HepG2 (cell line): Measurements from ENCODE around the gene PSPH. TPM values are rescaled to one million over a fixed set of nuclear protein-coding genes. Genes with fewer than 3 reads are reported as not detected.

Experiments used
- ARNT ChIP-seq: fragments of 450-650 bp; IDR thresholded peaks from 2 replicates; pipeline ENCODE4 v1.6.1; 2017
- BRD4 ChIP-seq: sonication (generic); formaldehyde crosslinking; IDR thresholded peaks from 2 replicates; pipeline ENCODE4 v1.4.0; 2020; ENCODE audit warnings: missing genetic modification reagents
- CEBPG ChIP-seq: IDR thresholded peaks from 2 replicates; pipeline ENCODE4 v1.6.1; 2016
- ELF4 ChIP-seq: sonication (generic); formaldehyde crosslinking; IDR thresholded peaks from 2 replicates; pipeline ENCODE4 v1.5.0; 2020; ENCODE audit warnings: missing genetic modification reagents, mild to moderate bottlenecking, moderate library complexity, borderline replicate concordance
- FOXC1 ChIP-seq: sonication (generic); formaldehyde crosslinking; IDR thresholded peaks from 2 replicates; pipeline ENCODE4 v1.8.0; 2022; ENCODE audit warnings: mild to moderate bottlenecking, missing genetic modification reagents, borderline replicate concordance
- HNRNPK ChIP-seq: fragments of 200-400 bp; formaldehyde crosslinking; IDR thresholded peaks from 2 replicates; pipeline ENCODE4 v1.6.1; 2018; ENCODE audit warnings: low read length, low read depth, moderate library complexity, mild to moderate bottlenecking; ENCODE audit not compliant: poor library complexity, severe bottlenecking
- KMT2B ChIP-seq: IDR thresholded peaks from 2 replicates; pipeline ENCODE4 v1.6.1; 2016; ENCODE audit warnings: missing genetic modification reagents, missing compliant biosample characterization
- MAFK ChIP-seq, 2 experiments: IDR thresholded peaks in 1 of 2; conservative IDR thresholded peaks in 1 of 2; 2 replicates each; pipeline ENCODE4 v1.6.1; 2011; ENCODE audit warnings: improper control_type of control experiment in 2 of 2, low read length in 2 of 2
- MIXL1 ChIP-seq: IDR thresholded peaks from 2 replicates; pipeline ENCODE4 v1.6.1; 2016
- SMARCC2 ChIP-seq: fragments of 450-650 bp; IDR thresholded peaks from 2 replicates; pipeline ENCODE4 v1.6.1; 2017; ENCODE audit warnings: antibody characterized with exemption, mild to moderate bottlenecking
- SRSF1 ChIP-seq: fragments of 200-400 bp; formaldehyde crosslinking; optimal IDR thresholded peaks from 2 replicates; pipeline ENCODE3; 2017; ENCODE audit warnings: mild to moderate bottlenecking, low read depth, low read length, moderate library complexity
- TGIF2 ChIP-seq: IDR thresholded peaks from 2 replicates; pipeline ENCODE4 v1.6.1; 2016; ENCODE audit warnings: control low read depth, missing compliant biosample characterization
- ZMYM3 ChIP-seq: sonication (generic); formaldehyde crosslinking; IDR thresholded peaks from 2 replicates; pipeline ENCODE4 v1.5.1; 2020; ENCODE audit warnings: mild to moderate bottlenecking, missing genetic modification reagents
- ZNF12 ChIP-seq: sonication (generic); formaldehyde crosslinking; IDR thresholded peaks from 2 replicates; pipeline ENCODE4 v1.5.0; 2020; ENCODE audit warnings: missing genetic modification reagents
- ZNF180 ChIP-seq: sonication (generic); formaldehyde crosslinking; IDR thresholded peaks from 2 replicates; pipeline ENCODE4 v1.4.0; 2020; ENCODE audit warnings: low read depth, missing genetic modification reagents, borderline replicate concordance
- ZNF562 ChIP-seq: sonication (generic); formaldehyde crosslinking; IDR thresholded peaks from 2 replicates; pipeline ENCODE4 v1.8.0; 2022; ENCODE audit warnings: missing genetic modification reagents, borderline replicate concordance
- ZNF569 ChIP-seq: sonication (generic); formaldehyde crosslinking; IDR thresholded peaks from 2 replicates; pipeline ENCODE4 v1.5.0; 2020; ENCODE audit warnings: mild to moderate bottlenecking, missing genetic modification reagents, moderate library complexity, borderline replicate concordance
- ZNF660 ChIP-seq: sonication (generic); formaldehyde crosslinking; IDR thresholded peaks from 2 replicates; pipeline ENCODE4 v1.5.1; 2020; ENCODE audit warnings: mild to moderate bottlenecking, low read depth, missing genetic modification reagents, borderline replicate concordance
- ZNF777 ChIP-seq: sonication (generic); formaldehyde crosslinking; IDR thresholded peaks from 2 replicates; pipeline ENCODE4 v1.4.0; 2020; ENCODE audit warnings: missing genetic modification reagents
- ZNF878 ChIP-seq: sonication (generic); formaldehyde crosslinking; IDR thresholded peaks from 2 replicates; pipeline ENCODE4 v1.8.1; 2023; ENCODE audit warnings: mild to moderate bottlenecking, missing genetic modification reagents, moderate library complexity
- ZNF879 ChIP-seq: sonication (generic); formaldehyde crosslinking; IDR thresholded peaks from 2 replicates; pipeline ENCODE4 v1.8.1; 2023; ENCODE audit warnings: missing genetic modification reagents
- polyA plus RNA-seq, 8 experiments: library from polyadenylated mRNA; depleted of rRNA in 3 of 8; stranded (reverse) in 7 of 8; unstranded in 1 of 8; fragments of >200 nt; fragmentation: Illumina TruSeq in 4 of 8; extraction: Trizol in 4 of 8; gene quantifications; 2 replicates each; pipeline versions ENCODE4 v1.2.1 to v1.2.3, GENCODE V29; 2011 to 2016; ENCODE audit warnings: low read depth in 4 of 8, missing spikeins in 1 of 8, mixed read lengths in 1 of 8; ENCODE audit not compliant: insufficient read depth in 1 of 8
- total RNA-seq, 5 experiments: library from RNA; depleted of rRNA; stranded (reverse); fragments of >200 nt; fragmentation: Illumina TruSeq; extraction: Trizol; gene quantifications; 2 replicates each; pipeline ENCODE4 v1.2.3, GENCODE V29; 2016; ENCODE audit warnings: low read depth in 1 of 5
- TF ChIP-seq, protein P1 (sequence below): sonication (generic); formaldehyde crosslinking; IDR thresholded peaks from 2 replicates; pipeline ENCODE4 v1.4.0; 2020; ENCODE audit warnings: missing genetic modification reagents, borderline replicate concordance
- TF ChIP-seq, protein P2 (sequence below): sonication (generic); formaldehyde crosslinking; IDR thresholded peaks from 2 replicates; pipeline ENCODE4 v1.9.0; 2021; ENCODE audit warnings: missing genetic modification reagents, borderline replicate concordance
- TF ChIP-seq, protein P3 (sequence below): sonication (generic); formaldehyde crosslinking; IDR thresholded peaks from 2 replicates; pipeline ENCODE4 v1.8.0; 2022; ENCODE audit warnings: missing genetic modification reagents, mild to moderate bottlenecking, borderline replicate concordance
- TF ChIP-seq, protein P4 (sequence below): sonication (generic); formaldehyde crosslinking; IDR thresholded peaks from 2 replicates; pipeline ENCODE4 v1.4.0; 2020; ENCODE audit warnings: missing genetic modification reagents

Gene PSPH
- total and polyA plus RNA-seq, 2 of the 13 experiments (the other 11 are each of a cell fraction or from before 2014, with no cell fraction given), result 85.5 to 124 TPM

DNA sequence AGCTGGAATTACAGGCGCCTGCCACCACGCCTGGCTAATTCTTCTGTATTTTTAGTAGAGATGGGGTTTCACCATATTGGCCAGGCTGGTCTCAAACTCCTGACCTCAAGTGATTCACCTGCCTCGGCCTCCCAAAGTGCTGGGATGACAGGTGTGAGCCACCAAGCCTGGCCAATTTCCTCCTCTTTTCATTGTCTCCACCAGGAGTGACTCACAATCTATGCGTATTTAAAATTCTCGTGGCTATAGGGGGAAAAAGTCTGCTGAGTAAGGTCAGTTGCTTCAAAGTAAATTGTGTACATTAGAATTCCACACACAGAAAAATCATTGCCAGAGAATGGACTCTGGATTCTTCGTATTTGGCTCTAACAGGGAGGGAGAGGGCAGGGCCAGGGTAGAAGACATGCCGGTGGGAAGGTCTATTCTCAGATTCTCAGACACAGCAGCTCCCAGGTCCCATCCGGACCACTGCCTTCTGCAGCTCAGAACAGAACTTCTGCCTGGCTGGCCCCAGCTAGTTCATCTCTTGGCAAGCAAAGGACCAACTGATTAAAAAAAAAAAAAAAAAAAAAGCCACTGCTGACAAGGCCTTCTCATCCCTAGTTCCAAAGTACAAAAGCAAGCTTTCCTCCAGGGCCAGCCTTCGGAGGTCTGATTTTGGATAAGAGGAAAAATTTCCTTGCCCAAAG, 22.2 kb downstream of the PSPH start (continued):
- TF ChIP-seq ZNF777 (CRISPR knock-in tag) (no peak), TGIF2 (CRISPR knock-in tag) (no peak), CEBPG (CRISPR knock-in tag) (peak; percentile 39), ZNF12 (CRISPR knock-in tag) (no peak), HNRNPK (no peak), ZNF878 (CRISPR knock-in tag) (0 out of 2 replicates have a peak, but pooled peaks have one; percentile 31), ARNT (no peak), SMARCC2 (no peak), MIXL1 (peak; percentile 46; the same call in 1 of the 2 replicates), ELF4 (CRISPR knock-in tag) (no peak), FOXC1 (CRISPR knock-in tag) (no peak), ZNF660 (CRISPR knock-in tag) (no peak), SRSF1 (no peak), ZNF180 (CRISPR knock-in tag) (no peak), KMT2B (CRISPR knock-in tag) (peak; percentile 39; the same call in 1 of the 2 replicates), ZNF569 (CRISPR knock-in tag) (no peak), ZNF562 (CRISPR knock-in tag) (no peak), MAFK (conservative IDR thresholded peaks at IDR 0.05 in 1 of 2, IDR thresholded peaks at IDR 0.05 in 1 of 2; ENCODE audit: low read length in 2 of 2) (peak; percentile 82 to 83), BRD4 (CRISPR knock-in tag) (no peak), ZNF879 (no peak), ZMYM3 (CRISPR knock-in tag) (peak; percentile 78)
- TF ChIP-seq, protein P1, sequence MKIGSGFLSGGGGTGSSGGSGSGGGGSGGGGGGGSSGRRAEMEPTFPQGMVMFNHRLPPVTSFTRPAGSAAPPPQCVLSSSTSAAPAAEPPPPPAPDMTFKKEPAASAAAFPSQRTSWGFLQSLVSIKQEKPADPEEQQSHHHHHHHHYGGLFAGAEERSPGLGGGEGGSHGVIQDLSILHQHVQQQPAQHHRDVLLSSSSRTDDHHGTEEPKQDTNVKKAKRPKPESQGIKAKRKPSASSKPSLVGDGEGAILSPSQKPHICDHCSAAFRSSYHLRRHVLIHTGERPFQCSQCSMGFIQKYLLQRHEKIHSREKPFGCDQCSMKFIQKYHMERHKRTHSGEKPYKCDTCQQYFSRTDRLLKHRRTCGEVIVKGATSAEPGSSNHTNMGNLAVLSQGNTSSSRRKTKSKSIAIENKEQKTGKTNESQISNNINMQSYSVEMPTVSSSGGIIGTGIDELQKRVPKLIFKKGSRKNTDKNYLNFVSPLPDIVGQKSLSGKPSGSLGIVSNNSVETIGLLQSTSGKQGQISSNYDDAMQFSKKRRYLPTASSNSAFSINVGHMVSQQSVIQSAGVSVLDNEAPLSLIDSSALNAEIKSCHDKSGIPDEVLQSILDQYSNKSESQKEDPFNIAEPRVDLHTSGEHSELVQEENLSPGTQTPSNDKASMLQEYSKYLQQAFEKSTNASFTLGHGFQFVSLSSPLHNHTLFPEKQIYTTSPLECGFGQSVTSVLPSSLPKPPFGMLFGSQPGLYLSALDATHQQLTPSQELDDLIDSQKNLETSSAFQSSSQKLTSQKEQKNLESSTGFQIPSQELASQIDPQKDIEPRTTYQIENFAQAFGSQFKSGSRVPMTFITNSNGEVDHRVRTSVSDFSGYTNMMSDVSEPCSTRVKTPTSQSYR (CRISPR knock-in tag), result no peak
- TF ChIP-seq, protein P2, sequence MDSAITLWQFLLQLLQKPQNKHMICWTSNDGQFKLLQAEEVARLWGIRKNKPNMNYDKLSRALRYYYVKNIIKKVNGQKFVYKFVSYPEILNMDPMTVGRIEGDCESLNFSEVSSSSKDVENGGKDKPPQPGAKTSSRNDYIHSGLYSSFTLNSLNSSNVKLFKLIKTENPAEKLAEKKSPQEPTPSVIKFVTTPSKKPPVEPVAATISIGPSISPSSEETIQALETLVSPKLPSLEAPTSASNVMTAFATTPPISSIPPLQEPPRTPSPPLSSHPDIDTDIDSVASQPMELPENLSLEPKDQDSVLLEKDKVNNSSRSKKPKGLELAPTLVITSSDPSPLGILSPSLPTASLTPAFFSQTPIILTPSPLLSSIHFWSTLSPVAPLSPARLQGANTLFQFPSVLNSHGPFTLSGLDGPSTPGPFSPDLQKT, result no peak
- TF ChIP-seq, protein P3, sequence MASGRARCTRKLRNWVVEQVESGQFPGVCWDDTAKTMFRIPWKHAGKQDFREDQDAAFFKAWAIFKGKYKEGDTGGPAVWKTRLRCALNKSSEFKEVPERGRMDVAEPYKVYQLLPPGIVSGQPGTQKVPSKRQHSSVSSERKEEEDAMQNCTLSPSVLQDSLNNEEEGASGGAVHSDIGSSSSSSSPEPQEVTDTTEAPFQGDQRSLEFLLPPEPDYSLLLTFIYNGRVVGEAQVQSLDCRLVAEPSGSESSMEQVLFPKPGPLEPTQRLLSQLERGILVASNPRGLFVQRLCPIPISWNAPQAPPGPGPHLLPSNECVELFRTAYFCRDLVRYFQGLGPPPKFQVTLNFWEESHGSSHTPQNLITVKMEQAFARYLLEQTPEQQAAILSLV (CRISPR knock-in tag), result no peak
- TF ChIP-seq, protein P4, sequence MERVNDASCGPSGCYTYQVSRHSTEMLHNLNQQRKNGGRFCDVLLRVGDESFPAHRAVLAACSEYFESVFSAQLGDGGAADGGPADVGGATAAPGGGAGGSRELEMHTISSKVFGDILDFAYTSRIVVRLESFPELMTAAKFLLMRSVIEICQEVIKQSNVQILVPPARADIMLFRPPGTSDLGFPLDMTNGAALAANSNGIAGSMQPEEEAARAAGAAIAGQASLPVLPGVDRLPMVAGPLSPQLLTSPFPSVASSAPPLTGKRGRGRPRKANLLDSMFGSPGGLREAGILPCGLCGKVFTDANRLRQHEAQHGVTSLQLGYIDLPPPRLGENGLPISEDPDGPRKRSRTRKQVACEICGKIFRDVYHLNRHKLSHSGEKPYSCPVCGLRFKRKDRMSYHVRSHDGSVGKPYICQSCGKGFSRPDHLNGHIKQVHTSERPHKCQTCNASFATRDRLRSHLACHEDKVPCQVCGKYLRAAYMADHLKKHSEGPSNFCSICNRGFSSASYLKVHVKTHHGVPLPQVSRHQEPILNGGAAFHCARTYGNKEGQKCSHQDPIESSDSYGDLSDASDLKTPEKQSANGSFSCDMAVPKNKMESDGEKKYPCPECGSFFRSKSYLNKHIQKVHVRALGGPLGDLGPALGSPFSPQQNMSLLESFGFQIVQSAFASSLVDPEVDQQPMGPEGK (CRISPR knock-in tag), result no peak
